Measurements from ENCODE around the gene VPS41. TPM values are rescaled to one million over a fixed set of nuclear protein-coding genes. Genes with fewer than 3 reads are reported as not detected.

Gene VPS41
- total and polyA plus RNA-seq, 5 donors from 2014 or later, result 45.9 to 60.2 (median 53.3) TPM

DNA sequence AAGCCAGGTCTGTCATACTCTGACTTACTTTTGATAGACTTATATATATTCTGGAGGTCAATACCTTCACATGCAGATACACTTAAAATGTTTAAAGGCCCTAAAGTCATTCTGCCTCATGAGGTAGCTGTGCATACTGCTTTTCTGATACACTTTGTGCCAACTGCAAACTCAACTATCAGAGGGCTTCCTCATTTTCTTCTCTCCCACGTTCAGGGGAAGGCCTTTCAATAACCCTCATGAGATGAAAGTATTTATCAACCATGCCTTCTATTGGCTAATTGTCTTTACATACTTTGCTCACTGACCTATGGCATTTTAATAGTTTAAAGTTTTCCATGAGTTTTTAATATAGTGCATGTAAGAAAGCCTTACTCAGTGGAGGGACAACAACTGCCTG lies 165.1 kb downstream of the VPS41 start:
- no peak overlapping the region for H3K4me3 Mint-ChIP-seq
- H3K27ac Mint-ChIP-seq, result no peak overlapping the region
- ATAC-seq (ENCODE audit: low read depth in 2 of 2) (no peak), DNase-seq (no peak)
- Histone ChIP-seq H3K4me3 (ENCODE audit: low read depth, low read length) (no peak overlapping the region), H3K27ac (ENCODE audit: insufficient read depth, low read length, poor library complexity, severe bottlenecking) (no peak overlapping the region), H3K9me3 (ENCODE audit: control insufficient read depth in 2 of 2, low read length in 2 of 2) (no peaks in the 10 kb centered on the region), H3K27me3 (ENCODE audit: control insufficient read depth, insufficient read depth, low read length) (no peaks in the 10 kb centered on the region), H3K36me3 (ENCODE audit: control insufficient read depth, insufficient read depth, low read length) (peaks cover 76% of the 10 kb centered on the region), H3K4me1 (ENCODE audit: control insufficient read depth, insufficient read depth, low read length, poor library complexity, severe bottlenecking) (no peaks in the 10 kb centered on the region)
- peaks cover 0 to 4% (median 0%) of the 10 kb centered on the region in 4 donors for H3K4me1 Mint-ChIP-seq
- peaks cover 66% of the 10 kb centered on the region for H3K36me3 Mint-ChIP-seq
- H3K27me3 Mint-ChIP-seq, result no peaks in the 10 kb centered on the region
- peaks cover 0 to 1% (median 0%) of the 10 kb centered on the region in 7 donors for H3K9me3 Mint-ChIP-seq

DNA sequence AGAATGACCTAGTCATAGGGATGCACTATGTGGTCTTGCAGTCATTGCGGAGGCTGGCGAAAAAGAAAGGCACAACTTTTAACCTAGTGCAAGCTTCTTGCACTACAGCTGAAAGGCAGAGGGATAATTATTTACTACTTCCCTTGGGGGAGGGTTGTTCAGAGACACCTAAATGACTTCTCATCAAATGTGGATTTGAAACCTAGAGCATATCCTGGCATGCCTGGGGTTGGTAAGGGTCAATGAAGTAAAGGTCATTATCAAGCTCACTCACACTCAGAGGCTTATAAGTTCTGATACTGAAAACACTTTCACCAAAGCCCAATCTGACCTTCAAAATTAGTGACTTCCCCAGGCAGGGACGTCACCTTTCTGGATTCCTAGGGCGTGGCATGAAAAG lies 168.9 kb downstream of the VPS41 start:
- H3K36me3 ChIP-seq (ENCODE audit: control insufficient read depth, insufficient read depth, low read length), result peaks cover 63% of the 10 kb centered on the region
- no peak for DNase-seq
- no peak for ATAC-seq (ENCODE audit: low read depth in 2 of 2)
- H3K4me1 ChIP-seq (ENCODE audit: control insufficient read depth, insufficient read depth, low read length, poor library complexity, severe bottlenecking), result no peaks in the 10 kb centered on the region
- Mint-ChIP-seq H3K4me1 (no peaks in the 10 kb centered on the region), H3K4me3 (no peak overlapping the region), H3K36me3 (peaks cover 62% of the 10 kb centered on the region), H3K27ac (no peak overlapping the region), H3K27me3 (no peaks in the 10 kb centered on the region), H3K9me3 (peaks cover 0 to 1% (median 0%) of the 10 kb centered on the region in 7 donors)
- no peak overlapping the region for H3K27ac ChIP-seq (ENCODE audit: insufficient read depth, low read length, poor library complexity, severe bottlenecking)
- no peaks in the 10 kb centered on the region for H3K9me3 ChIP-seq (ENCODE audit: control insufficient read depth in 2 of 2, low read length in 2 of 2)
- no peaks in the 10 kb centered on the region for H3K27me3 ChIP-seq (ENCODE audit: control insufficient read depth, insufficient read depth, low read length)
- no peak overlapping the region for H3K4me3 ChIP-seq (ENCODE audit: low read depth, low read length)

DNA sequence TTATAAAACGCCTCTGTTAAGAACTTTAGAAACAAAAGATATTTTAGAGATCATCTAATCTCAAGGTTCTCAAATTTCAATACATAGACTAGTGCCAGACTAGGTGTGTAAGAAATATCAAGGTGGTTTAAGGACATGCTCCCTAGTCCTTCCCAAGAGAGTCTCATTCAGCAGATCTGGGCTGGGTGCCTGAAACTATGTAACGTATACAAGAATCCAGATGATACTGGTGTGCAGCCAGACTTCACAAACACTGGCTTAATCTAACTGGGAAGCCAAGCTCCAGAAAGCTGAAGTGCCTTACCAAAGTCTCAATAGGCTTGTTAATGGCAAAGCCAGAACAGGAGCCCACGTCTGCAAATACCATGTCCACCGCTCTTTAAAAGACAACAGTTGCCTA lies 172.9 kb downstream of the VPS41 start:
- H3K4me3 ChIP-seq (ENCODE audit: low read depth, low read length), result no peak overlapping the region
- peaks cover 0 to 1% (median 0%) of the 10 kb centered on the region in 7 donors for H3K9me3 Mint-ChIP-seq
- H3K27ac ChIP-seq (ENCODE audit: insufficient read depth, low read length, poor library complexity, severe bottlenecking), result no peak overlapping the region
- H3K36me3 Mint-ChIP-seq, result peaks cover 43% of the 10 kb centered on the region
- H3K36me3 ChIP-seq (ENCODE audit: control insufficient read depth, insufficient read depth, low read length), result peaks cover 34% of the 10 kb centered on the region
- H3K4me1 Mint-ChIP-seq, result no peaks in the 10 kb centered on the region
- no peaks in the 10 kb centered on the region for H3K4me1 ChIP-seq (ENCODE audit: control insufficient read depth, insufficient read depth, low read length, poor library complexity, severe bottlenecking)
- H3K4me3 Mint-ChIP-seq, result no peak overlapping the region
- no peaks in the 10 kb centered on the region for H3K27me3 Mint-ChIP-seq
- DNase-seq (no peak), ATAC-seq (ENCODE audit: low read depth in 2 of 2) (no peak)
- H3K9me3 ChIP-seq (ENCODE audit: control insufficient read depth in 2 of 2, low read length in 2 of 2), result no peaks in the 10 kb centered on the region
- no peaks in the 10 kb centered on the region for H3K27me3 ChIP-seq (ENCODE audit: control insufficient read depth, insufficient read depth, low read length)
- H3K27ac Mint-ChIP-seq, result no peak overlapping the region

DNA sequence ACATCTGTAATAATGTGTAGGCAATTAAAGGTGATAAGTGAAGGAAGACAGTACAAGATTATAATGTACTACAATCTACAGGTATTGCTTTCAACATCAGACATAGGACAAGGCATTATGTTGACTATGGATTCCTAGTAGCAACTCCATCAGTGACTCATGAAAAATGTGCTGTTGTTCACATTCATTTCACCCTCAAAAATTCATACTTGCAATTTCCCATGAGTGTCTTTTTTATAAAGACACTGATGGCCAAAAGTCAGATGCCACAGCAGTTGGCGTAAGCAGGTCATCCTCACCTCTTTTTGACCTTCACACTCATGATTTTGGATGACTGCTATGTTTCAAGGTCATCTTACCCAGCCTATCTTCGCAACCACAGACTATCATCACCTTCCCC lies 177.8 kb downstream of the VPS41 start:
- Mint-ChIP-seq H3K9me3 (peaks cover 0 to 1% (median 0%) of the 10 kb centered on the region in 7 donors), H3K4me3 (no peak overlapping the region), H3K36me3 (peaks cover 33% of the 10 kb centered on the region), H3K4me1 (no peaks in the 10 kb centered on the region), H3K27me3 (no peaks in the 10 kb centered on the region), H3K27ac (no peak overlapping the region)
- Histone ChIP-seq H3K27me3 (ENCODE audit: control insufficient read depth, insufficient read depth, low read length) (no peaks in the 10 kb centered on the region), H3K4me3 (ENCODE audit: low read depth, low read length) (no peak overlapping the region), H3K36me3 (ENCODE audit: control insufficient read depth, insufficient read depth, low read length) (peaks cover 21% of the 10 kb centered on the region), H3K4me1 (ENCODE audit: control insufficient read depth, insufficient read depth, low read length, poor library complexity, severe bottlenecking) (no peaks in the 10 kb centered on the region), H3K27ac (ENCODE audit: insufficient read depth, low read length, poor library complexity, severe bottlenecking) (no peak overlapping the region), H3K9me3 (ENCODE audit: control insufficient read depth in 2 of 2, low read length in 2 of 2) (no peaks in the 10 kb centered on the region)
- no peak for DNase-seq
- ATAC-seq (ENCODE audit: low read depth in 2 of 2), result no peak

DNA sequence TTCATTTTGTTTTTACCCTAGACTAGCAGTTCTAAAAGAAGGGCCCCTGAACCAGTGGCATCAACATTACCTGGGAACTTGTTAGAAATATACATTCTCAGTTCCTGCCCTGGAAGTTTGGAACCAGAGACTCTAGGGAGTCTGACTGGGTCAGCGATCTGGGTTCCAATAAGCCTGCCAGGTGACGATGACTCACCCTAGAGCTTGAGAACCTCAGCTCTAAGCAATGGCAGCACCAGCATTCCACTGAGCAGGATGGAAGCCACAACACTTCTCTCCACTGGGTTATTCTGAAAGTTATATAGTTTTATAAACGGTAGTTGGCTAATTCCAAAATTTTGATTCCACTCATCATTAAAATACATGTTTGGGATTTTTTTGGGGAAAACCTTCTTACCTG lies 180.8 kb downstream of the VPS41 start:
- DNase-seq (no peak), ATAC-seq (ENCODE audit: low read depth in 2 of 2) (no peak)
- no peaks in the 10 kb centered on the region for H3K27me3 Mint-ChIP-seq
- no peaks in the 10 kb centered on the region for H3K4me1 Mint-ChIP-seq
- no peak overlapping the region for H3K4me3 Mint-ChIP-seq
- Histone ChIP-seq H3K27ac (ENCODE audit: insufficient read depth, low read length, poor library complexity, severe bottlenecking) (no peak overlapping the region), H3K9me3 (ENCODE audit: control insufficient read depth in 2 of 2, low read length in 2 of 2) (no peaks in the 10 kb centered on the region), H3K4me3 (ENCODE audit: low read depth, low read length) (no peak overlapping the region), H3K36me3 (ENCODE audit: control insufficient read depth, insufficient read depth, low read length) (peaks cover 40% of the 10 kb centered on the region), H3K27me3 (ENCODE audit: control insufficient read depth, insufficient read depth, low read length) (no peaks in the 10 kb centered on the region), H3K4me1 (ENCODE audit: control insufficient read depth, insufficient read depth, low read length, poor library complexity, severe bottlenecking) (no peaks in the 10 kb centered on the region)
- no peaks in the 10 kb centered on the region for H3K9me3 Mint-ChIP-seq
- no peak overlapping the region for H3K27ac Mint-ChIP-seq
- H3K36me3 Mint-ChIP-seq, result peaks cover 37% of the 10 kb centered on the region

DNA sequence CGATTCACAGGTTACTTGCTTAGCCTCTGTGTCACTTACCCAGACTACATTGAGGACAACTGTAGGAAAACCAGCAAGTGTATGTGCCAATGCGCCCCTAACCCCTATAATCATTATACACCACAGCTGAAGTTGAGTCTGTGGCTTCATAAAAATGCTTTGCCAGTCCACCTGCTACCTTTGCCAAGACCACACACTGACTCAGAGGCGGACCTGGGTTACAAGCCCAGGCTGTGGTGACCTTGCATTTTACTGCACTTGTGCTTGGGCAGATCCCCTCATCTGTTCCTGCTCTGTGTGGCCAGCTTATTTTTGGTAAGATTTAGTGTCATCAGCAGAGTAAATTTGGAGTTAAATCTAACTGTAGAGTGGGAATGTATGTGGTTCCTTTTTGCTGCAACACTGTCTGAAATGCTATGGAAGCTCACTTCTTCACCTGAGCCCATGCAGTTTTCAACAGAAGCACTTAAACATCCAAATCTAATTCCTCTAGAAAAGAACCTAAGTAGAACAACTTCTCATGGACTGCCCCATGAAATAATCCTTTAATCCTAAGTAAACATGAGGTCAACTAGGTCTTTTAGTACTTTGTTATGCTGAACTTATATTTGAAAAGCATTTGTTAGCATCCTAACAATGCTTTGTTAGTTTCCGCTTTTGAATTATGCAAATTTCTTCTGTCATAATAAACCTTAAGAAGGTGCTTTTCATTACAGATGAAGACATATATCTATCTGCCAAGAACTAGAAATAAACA lies 181.6 kb downstream of the VPS41 start:
- ATAC-seq (ENCODE audit: low read depth in 2 of 2) (no peak), DNase-seq (no peak)
- Histone ChIP-seq H3K9me3 (ENCODE audit: control insufficient read depth in 2 of 2, low read length in 2 of 2) (no peaks in the 10 kb centered on the region), H3K36me3 (ENCODE audit: control insufficient read depth, insufficient read depth, low read length) (peaks cover 41% of the 10 kb centered on the region), H3K27ac (ENCODE audit: insufficient read depth, low read length, poor library complexity, severe bottlenecking) (no peak overlapping the region), H3K4me3 (ENCODE audit: low read depth, low read length) (no peak overlapping the region), H3K27me3 (ENCODE audit: control insufficient read depth, insufficient read depth, low read length) (no peaks in the 10 kb centered on the region), H3K4me1 (ENCODE audit: control insufficient read depth, insufficient read depth, low read length, poor library complexity, severe bottlenecking) (no peaks in the 10 kb centered on the region)
- Mint-ChIP-seq H3K27me3 (no peaks in the 10 kb centered on the region), H3K9me3 (no peaks in the 10 kb centered on the region), H3K36me3 (peaks cover 41% of the 10 kb centered on the region), H3K27ac (peak overlapping the region in 1 of 3 donors; percentile 33), H3K4me1 (no peaks in the 10 kb centered on the region), H3K4me3 (no peak overlapping the region)

DNA sequence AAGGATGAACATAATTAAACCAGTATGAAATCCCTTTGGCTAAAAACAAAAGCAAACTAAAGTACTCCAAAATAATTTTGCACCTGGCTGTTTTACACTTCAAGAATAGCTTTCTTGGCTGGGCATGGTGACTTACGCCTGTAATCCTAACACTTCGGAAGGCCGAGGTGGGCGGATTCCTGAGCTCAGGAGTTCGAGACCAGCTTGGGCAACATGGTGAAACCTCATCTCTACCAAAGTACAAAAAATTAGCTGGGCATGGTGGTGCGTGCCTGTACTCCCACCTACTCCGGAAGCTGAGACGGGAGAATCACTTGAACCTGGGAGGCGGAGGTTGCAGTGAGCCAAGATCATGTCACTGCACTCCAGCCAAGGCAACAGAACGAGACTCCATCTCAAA lies 185.7 kb downstream of the VPS41 start:
- Mint-ChIP-seq H3K27ac (no peak overlapping the region), H3K36me3 (peaks cover 47% of the 10 kb centered on the region), H3K4me3 (no peak overlapping the region), H3K9me3 (peaks cover 0 to 7% (median 0%) of the 10 kb centered on the region in 7 donors), H3K4me1 (no peaks in the 10 kb centered on the region), H3K27me3 (no peaks in the 10 kb centered on the region)
- DNase-seq (no peak), ATAC-seq (ENCODE audit: low read depth in 2 of 2) (no peak)
- no peaks in the 10 kb centered on the region for H3K9me3 ChIP-seq (ENCODE audit: control insufficient read depth in 2 of 2, low read length in 2 of 2)
- H3K27ac ChIP-seq (ENCODE audit: insufficient read depth, low read length, poor library complexity, severe bottlenecking), result no peak overlapping the region
- peaks cover 56% of the 10 kb centered on the region for H3K36me3 ChIP-seq (ENCODE audit: control insufficient read depth, insufficient read depth, low read length)
- H3K4me1 ChIP-seq (ENCODE audit: control insufficient read depth, insufficient read depth, low read length, poor library complexity, severe bottlenecking), result no peaks in the 10 kb centered on the region
- H3K4me3 ChIP-seq (ENCODE audit: low read depth, low read length), result no peak overlapping the region
- no peaks in the 10 kb centered on the region for H3K27me3 ChIP-seq (ENCODE audit: control insufficient read depth, insufficient read depth, low read length)

DNA sequence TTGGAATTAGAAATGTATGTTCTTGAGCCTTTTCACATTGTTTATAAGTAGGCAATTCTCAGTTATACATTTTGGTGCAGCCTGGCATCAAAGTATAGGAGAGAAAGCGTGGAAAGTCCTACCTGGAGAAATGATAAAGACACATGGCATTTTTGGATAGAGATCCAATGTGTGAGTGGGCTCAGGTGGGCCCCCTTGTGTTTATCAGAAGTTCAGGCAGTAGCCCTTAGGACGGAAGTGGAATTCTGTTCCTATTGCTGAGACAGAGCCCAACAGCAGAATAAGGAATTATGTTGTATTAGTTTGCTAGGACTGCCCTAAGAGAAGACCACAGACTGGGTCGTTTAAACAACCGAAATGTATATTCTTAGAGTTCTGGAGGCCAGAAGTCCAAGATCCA lies 192.6 kb downstream of the VPS41 start:
- no peaks in the 10 kb centered on the region for H3K9me3 ChIP-seq (ENCODE audit: control insufficient read depth in 2 of 2, low read length in 2 of 2)
- H3K9me3 Mint-ChIP-seq, result peaks cover 0 to 20% (median 4%) of the 10 kb centered on the region in 7 donors
- H3K27me3 ChIP-seq (ENCODE audit: control insufficient read depth, insufficient read depth, low read length), result no peaks in the 10 kb centered on the region
- no peak overlapping the region for H3K27ac ChIP-seq (ENCODE audit: insufficient read depth, low read length, poor library complexity, severe bottlenecking)
- H3K4me3 Mint-ChIP-seq, result no peak overlapping the region
- H3K4me1 ChIP-seq (ENCODE audit: control insufficient read depth, insufficient read depth, low read length, poor library complexity, severe bottlenecking), result no peaks in the 10 kb centered on the region
- peaks cover 9% of the 10 kb centered on the region for H3K36me3 Mint-ChIP-seq
- DNase-seq (no peak), ATAC-seq (ENCODE audit: low read depth in 2 of 2) (no peak)
- peaks cover 11% of the 10 kb centered on the region for H3K36me3 ChIP-seq (ENCODE audit: control insufficient read depth, insufficient read depth, low read length)
- H3K4me3 ChIP-seq (ENCODE audit: low read depth, low read length), result no peak overlapping the region
- H3K4me1 Mint-ChIP-seq, result peaks cover 0 to 2% (median 0%) of the 10 kb centered on the region in 4 donors
- H3K27me3 Mint-ChIP-seq, result no peaks in the 10 kb centered on the region
- H3K27ac Mint-ChIP-seq, result no peak overlapping the region

Measured in CD4-positive, CD25-positive, alpha-beta regulatory T cell (primary cell).